Germinal center (tissue), 1 donor: ENCODE measurements around the gene PGA3.
"Not testable (repeated sequence)": the region's sequence is repeated elsewhere in the genome, so short reads cannot be mapped to it uniquely, and the experiment has no call there.

ENCODE experiments used
- DNase-seq: peaks from one replicate; pipeline ENCODE4 v3.0.0; 2012; ENCODE audit warnings: mixed read lengths, low spot score

Gene PGA3

DNA sequence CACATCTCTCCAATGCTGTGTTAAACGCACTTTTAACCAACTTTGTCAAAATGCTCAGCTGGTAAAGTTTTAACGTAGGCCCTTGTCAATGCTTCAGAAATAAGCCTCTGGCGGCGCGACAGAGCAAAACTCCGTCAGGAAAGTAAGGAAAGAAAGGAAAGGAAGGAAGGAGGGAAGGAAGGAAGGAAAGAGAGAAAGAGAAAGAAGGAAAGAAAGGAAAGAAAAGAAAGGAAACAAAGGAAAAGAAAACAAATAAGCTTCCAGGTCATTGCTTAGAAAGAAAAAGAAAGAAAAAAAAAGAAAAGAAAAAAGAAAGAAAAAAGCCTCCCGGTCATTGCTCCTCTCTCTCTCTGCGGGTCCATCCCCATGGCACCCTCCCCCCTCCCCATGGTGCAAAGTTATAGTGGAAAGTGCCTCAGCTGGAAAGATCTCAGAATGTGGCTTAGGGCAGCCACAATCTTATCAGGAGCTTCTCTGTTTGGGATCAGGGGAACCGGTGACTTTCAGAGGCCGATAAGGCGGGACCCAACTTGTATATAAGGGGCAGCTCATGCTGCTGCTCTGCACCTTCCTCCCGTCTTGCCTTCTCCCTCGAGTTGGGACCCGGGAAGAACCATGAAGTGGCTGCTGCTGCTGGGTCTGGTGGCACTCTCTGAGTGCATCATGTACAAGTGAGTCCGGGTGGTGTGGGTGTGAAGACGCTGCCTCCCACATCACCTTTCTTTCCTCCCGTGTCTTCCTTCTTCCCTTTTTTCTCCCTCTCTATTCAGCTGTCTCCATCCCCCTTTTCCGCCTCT, at the start of gene PGA3:
PGA3 (plus strand) TSS at position 566 of the 797 bp plus-strand sequence; CDS start at position 616, 50 bp downstream.
- not testable (repeated sequence) for DNase-seq

DNA sequence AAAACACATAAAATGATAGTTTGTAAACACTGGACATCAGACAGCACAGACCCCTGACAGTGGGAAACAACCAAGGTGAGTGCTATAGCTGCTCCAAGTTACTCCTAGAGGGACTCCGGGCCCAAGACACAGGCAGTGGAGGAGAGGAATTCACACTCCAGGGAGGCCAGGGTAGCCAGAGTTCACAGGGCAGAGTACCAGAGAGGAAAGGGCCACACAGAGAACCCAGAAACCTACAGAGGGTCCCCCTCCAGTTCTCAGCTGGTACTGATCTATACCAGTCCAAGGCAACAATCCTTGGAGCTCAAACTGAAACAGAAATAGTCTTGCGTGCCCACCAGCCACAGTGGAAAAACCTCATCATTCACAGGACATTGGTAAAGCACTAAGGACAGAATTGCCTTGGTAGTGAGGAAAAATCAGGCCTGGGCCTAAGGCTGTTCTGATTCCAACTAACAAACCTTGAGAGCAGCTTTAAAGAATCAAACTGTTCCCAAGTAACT, 49.7 kb upstream of the PGA3 start:
- DNase-seq = no peak

GRCh38 chr11:61154528-61154927, 48.8 kb upstream of the PGA3 start:
- DNase-seq = no peak

DNA sequence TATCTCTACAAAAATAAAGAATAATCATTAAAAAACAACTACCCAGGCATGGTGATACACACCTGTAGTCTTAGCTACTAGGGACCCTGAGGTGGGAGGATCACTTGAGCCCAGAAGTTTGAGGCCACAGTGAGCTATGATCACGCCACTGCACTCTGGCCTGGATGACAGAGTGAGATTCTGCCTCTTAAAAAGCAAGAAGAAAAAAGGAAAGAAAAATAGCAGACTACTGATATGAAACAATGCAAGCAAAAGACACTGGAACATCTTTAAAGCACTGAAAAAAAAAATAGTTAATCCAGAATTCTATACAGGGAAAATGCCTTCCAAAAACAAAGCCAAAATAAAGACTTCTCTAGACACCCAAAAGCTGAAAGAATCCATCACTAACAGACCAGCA, 48.0 kb upstream of the PGA3 start:
- DNase-seq = no peak

GRCh38 chr11:61155741-61156140, 47.6 kb upstream of the PGA3 start:
- no peak for DNase-seq

DNA sequence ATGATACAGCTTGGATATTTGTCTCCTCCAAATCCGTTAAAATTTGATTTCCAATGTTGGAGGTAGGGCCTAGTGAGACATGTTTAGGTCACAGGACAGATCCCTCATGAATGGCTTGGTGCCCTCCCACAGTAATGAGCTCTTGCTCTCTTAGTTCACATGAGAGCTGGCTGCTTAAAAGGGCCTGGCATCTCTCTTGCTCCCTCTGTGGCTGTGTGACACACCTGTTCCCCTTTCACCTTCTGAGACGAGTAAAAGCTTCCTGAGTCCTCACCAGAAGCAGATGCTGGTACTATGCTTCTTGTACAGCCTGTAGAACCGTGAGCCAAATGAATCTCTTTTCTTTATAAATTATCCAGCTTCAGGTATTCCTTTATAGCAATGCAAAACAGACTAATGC, 45.6 kb upstream of the PGA3 start:
- no peak for DNase-seq

- DNase-seq = no peak
These were observed 44.5 kb upstream of the PGA3 start for GRCh38 chr11:61158691-61159381.

DNA sequence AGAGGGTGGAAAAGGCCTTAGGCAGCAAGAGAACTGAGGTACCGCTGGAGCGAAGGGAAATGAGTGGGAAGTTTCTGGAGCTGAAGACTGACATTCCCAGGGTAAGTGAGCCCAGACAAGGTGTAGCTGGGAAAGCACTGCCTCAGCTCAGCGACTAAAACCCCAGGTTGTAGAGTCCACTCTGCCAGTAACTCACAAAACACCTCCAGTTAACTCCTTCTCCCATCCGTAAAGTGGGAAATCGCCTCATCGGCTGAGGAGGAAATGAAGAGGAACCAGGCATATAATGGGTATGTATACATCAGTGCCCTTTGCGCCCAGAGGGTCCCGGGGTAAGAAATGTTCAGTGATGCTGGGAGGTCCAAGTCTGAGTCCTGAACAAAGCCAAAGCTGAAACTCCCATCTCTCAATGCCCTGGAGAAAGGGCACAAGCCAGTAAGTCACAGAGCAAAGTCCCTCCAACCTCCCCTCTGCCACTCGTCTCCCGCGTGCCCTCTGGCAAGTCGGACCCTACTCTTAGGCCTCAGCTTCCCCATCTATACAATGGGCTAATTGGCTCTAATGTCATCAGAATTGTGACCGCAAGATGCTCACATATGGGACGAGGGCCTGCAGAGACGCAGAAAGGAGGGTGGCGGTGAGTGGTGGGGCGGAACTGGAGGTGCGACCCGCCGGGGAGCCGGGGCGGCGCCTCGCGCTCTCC, 42.7 kb upstream of the PGA3 start:
- no peak for DNase-seq

- peak; percentile 97 for DNase-seq
These were observed 41.9 kb upstream of the PGA3 start, which contains the start of gene VPS37C for GRCh38 chr11:61161190-61162091. Gene VPS37C (minus strand): TSS chr11:61161426. CDS start chr11:61138829, 22,597 bp downstream.

DNA sequence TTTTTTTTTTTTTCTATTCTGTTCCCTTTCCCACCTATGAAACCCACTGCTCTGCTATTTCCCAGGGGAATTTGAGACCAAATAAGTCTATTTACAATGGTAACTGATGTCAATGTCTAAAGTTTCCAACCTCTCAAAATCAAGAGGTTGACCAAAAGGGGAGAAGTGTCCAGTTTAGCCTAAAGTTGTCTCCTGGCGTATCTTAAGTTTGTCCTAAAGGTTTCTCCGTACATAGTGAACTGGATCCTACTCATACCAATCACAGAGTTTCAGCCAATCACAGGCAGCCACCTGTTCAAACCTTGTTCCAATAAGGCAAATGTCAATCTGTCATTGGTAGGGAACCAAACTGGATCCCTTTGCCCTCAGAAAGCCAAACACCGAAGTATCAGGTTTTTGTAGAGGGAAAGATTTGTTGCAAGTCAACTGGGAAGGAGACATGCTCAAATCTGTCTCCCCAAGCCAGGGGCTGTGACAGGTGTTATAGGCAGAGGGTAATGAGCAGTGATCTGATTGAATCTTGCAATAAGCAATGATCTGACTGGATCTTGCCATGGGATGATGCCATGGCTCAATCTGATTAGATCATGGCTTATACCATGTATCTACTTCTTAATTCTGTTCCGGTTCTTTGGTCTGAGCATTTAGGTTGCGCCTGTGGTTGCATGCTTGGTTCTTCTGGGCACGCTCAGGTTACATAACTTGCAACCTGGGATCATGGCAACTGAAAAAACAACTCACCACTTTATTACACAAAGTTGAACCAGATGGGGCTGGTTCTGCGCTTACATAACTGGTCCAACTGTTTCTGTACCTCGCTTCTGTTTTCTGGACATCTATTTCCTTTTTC, 41.0 kb upstream of the PGA3 start:
- no peak for DNase-seq

DNA sequence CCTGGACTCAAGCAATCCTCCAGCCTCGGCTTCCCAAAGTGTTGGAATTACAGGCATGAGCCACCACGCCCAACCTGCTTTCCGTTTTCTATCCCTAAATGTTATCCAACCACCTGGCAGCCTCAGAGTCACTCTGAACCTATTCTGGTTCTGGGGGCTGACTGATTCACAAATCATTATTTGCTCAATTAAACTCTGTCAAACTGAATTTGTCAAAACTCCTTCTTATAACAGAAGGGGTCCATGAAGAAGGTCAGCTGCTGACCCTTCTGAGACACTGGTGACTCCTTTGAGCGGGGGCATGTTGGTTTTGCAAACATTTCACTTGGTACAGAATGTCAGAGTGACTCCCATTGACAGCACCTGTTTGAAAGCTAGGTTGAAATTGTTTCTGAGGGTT, 40.3 kb upstream of the PGA3 start:
- no peak for DNase-seq

GRCh38 chr11:61163714-61164605, 39.4 kb upstream of the PGA3 start:
- DNase-seq = peak; percentile 30

DNA sequence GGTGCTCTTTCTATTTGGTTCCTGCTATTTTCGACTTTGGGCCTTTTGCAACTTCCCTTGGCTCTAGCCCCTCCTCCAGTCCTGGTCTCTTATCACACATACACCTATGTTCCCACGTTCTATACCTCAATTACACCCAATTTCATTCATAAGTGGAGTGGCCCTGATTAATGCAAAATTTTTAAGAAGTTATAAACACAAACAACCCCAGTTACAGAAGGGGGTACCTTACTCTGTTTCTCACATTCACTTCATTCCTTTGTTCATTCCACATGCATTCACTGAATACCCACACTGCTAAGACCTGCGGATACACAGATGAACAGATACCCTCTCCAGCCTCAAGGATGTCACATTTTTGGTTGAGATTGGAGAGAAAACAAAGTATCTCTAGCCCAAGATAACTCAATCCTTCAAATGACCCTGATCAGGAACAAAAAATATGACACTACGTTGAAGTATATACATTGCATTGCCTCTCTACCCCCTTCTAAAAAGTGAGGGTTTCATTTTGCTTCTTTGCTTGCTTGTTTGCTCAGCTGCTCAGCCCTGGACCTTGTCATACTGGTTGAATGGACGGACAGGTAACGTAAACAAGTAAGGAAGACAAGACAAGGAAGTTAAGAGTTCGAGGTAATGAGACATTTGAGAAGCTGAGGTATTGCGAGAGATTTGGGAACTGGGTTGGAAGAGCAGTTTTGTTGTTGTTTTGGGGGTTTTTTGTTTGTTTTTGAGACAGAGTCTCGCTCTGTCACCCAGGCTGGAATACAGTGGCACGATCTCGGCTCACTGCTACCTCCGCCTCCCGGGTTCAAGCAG, 38.5 kb upstream of the PGA3 start:
- DNase-seq = no peak

GRCh38 chr11:61165785-61166184, 37.5 kb upstream of the PGA3 start:
- DNase-seq = not testable (repeated sequence)

- DNase-seq = not testable (repeated sequence)
These were observed 37.0 kb upstream of the PGA3 start for GRCh38 chr11:61166331-61166730.

DNA sequence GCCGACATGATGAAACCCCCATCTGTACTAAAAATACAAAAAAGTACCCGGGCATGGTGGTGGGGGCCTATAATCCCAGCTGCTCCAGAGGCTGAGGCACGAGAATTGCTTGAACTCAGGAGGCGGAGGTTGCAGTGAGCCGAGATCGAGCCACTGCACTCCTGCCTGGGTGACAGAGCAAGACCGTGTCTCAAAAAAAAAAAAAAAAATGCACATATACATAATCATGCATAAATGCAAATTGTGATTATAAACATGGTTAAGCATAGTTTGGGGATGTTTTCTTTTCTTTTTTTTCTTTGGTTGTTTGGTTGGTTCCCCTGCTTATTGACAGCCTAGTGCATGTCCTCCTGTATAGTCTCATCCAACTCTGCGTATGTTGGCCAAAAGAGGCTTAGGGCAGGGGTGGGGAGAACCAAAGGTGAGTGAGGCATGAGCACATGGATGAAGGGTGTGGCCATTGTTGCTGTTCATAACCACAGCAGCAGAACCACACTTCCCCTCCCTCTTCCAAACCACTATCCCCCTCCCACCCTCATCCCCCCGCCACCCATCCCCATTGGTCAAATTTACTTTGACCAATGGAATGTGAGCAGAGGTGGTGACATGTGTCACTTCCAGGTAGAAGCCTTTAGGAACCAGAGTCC, 35.1 kb upstream of the PGA3 start:
- DNase-seq = no peak

- DNase-seq = no peak
These were observed 34.5 kb upstream of the PGA3 start for GRCh38 chr11:61168800-61169199.

DNA sequence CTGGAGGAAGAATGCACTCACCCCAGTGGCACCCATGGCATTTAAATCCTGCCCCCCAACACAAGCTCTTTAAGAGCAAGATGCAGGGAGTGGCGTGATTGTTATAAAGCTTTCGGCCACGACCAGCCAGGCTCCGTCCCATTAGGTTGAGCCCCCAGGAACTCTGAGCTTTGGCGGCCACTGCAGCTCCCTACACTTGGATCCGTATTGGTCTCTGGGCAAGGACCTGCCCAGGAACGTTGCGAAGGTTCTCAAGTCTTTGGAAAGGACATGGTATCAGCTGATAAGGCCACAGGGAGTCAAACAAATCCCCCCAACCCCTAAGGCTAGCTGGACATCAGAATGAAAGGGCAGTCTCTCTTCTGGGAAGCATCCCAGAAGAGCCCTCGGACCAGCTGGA, 32.7 kb upstream of the PGA3 start:
- no peak for DNase-seq
